Smooth muscle cell (in vitro differentiated cells): ENCODE results near the gene DYNC1H1. TPM values are rescaled to one million over a fixed set of nuclear protein-coding genes. Genes with fewer than 3 reads are reported as not detected.

Experiments
- DNase-seq: peaks from one replicate; lab custom pipeline; 2025; ENCODE audit not compliant: unreplicated experiment; lab: John Stamatoyannopoulos, UW
- H2AFZ ChIP-seq: fragments of 200-600 bp; sonication (generic); 2 replicates; pipeline ENCODE4 v1.6.0; 2016; ENCODE audit warnings: antibody characterized with exemption, low read depth, mild to moderate bottlenecking
- H3F3A ChIP-seq: fragments of 200-600 bp; sonication (generic); 2 replicates; pipeline ENCODE4 v1.6.0; 2017; ENCODE audit warnings: antibody characterized with exemption, low read depth
- H3K27ac ChIP-seq: fragments of 200-600 bp; sonication (generic); 2 replicates; pipeline ENCODE4 v1.5.1; 2016; ENCODE audit warnings: low read depth, mild to moderate bottlenecking
- H3K27me3 ChIP-seq: fragments of 200-600 bp; sonication (generic); 2 replicates; pipeline ENCODE4 v1.6.1; 2016; ENCODE audit warnings: low read depth, mild to moderate bottlenecking
- H3K36me3 ChIP-seq: fragments of 200-600 bp; sonication (generic); 2 replicates; pipeline ENCODE4 v1.5.1; 2016; ENCODE audit warnings: low read depth
- H3K4me1 ChIP-seq: fragments of 200-600 bp; sonication (generic); 2 replicates; pipeline ENCODE4 v1.5.1; 2016; ENCODE audit warnings: low read depth
- H3K4me2 ChIP-seq: fragments of 200-600 bp; sonication (generic); 2 replicates; pipeline ENCODE4 v1.6.0; 2016; ENCODE audit warnings: mild to moderate bottlenecking
- H3K4me3 ChIP-seq: fragments of 200-600 bp; sonication (generic); 2 replicates; pipeline ENCODE4 v1.5.1; 2016; ENCODE audit warnings: mild to moderate bottlenecking
- H3K79me2 ChIP-seq: fragments of 200-600 bp; sonication (generic); 2 replicates; pipeline ENCODE4 v1.6.0; 2016; ENCODE audit warnings: low read depth, mild to moderate bottlenecking
- H3K9ac ChIP-seq: fragments of 200-600 bp; sonication (generic); 2 replicates; pipeline ENCODE4 v1.6.0; 2016; ENCODE audit warnings: low read depth
- H3K9me3 ChIP-seq: fragments of 200-600 bp; sonication (generic); replicated peaks from 2 replicates; pipeline ENCODE4 v1.5.1; 2016; ENCODE audit warnings: low read depth
- H4K20me1 ChIP-seq: fragments of 200-600 bp; sonication (generic); 2 replicates; pipeline ENCODE4 v1.6.0; 2016; ENCODE audit warnings: low read depth
- CTCF ChIP-seq: fragments of 200-600 bp; sonication (generic); IDR thresholded peaks from 2 replicates; pipeline ENCODE4 v1.5.1; 2017; ENCODE audit warnings: borderline replicate concordance, mild to moderate bottlenecking, antibody characterized with exemption; ENCODE audit not compliant: insufficient read depth, poor library complexity, severe bottlenecking
- WGBS: methylation state at CpG from one replicate; pipeline ENCODE4 v1.1.7; 2016; ENCODE audit warnings: low lambda C conversion rate; 5-methylcytosine and 5-hydroxymethylcytosine counted together
- polyA plus RNA-seq: library from polyadenylated mRNA; unstranded; fragments of >200 nt; fragmentation: Nextera tagmentation; extraction: Ambion mirVana; gene quantifications from 2 replicates; pipeline ENCODE4 v1.2.1, GENCODE V29; 2016
- small RNA-seq: library from RNA; depleted of rRNA; stranded (forward); fragments of <200 nt; gene quantifications from one replicate; pipeline ENCODE3, GENCODE V24; 2014
- total RNA-seq: library from RNA; depleted of rRNA; stranded (reverse); fragments of >200 nt; gene quantifications from 2 replicates; pipeline ENCODE4 v1.2.3, GENCODE V29; 2014

Gene DYNC1H1
- total and polyA plus RNA-seq, 2 experiments from 2014 or later: 137 to 399 TPM

GRCh38 chr14:102097441-102098135, 133.2 kb downstream of the DYNC1H1 start:
- TF ChIP-seq CTCF: no peak
- H3K4me2 ChIP-seq: no peak overlapping the region
- no peaks in the 10 kb centered on the region for H3K4me1 ChIP-seq
- WGBS: 55% methylated on average over 7 of the region's 7 CpGs
- DNase-seq: no peak
- H3K9me3 ChIP-seq: no peaks in the 10 kb centered on the region
- H3K36me3 ChIP-seq: no peaks in the 10 kb centered on the region
- H3F3A ChIP-seq: no peaks in the 10 kb centered on the region
- H3K27ac ChIP-seq: no peak overlapping the region
- no peaks in the 10 kb centered on the region for H3K27me3 ChIP-seq
- H3K79me2 ChIP-seq: no peaks in the 10 kb centered on the region
- H3K4me3 ChIP-seq: no peak overlapping the region
- H3K9ac ChIP-seq: no peak overlapping the region
- H4K20me1 ChIP-seq: no peaks in the 10 kb centered on the region
- H2AFZ ChIP-seq: no peak overlapping the region

GRCh38 chr14:102103062-102103695, 138.8 kb downstream of the DYNC1H1 start:
- Histone ChIP-seq H4K20me1 (no peaks in the 10 kb centered on the region), H3K4me1 (no peaks in the 10 kb centered on the region), H3K27ac (no peak overlapping the region), H3K4me2 (no peak overlapping the region), H3K27me3 (no peaks in the 10 kb centered on the region), H2AFZ (no peak overlapping the region), H3K9ac (no peak overlapping the region), H3F3A (no peaks in the 10 kb centered on the region), H3K9me3 (no peaks in the 10 kb centered on the region), H3K4me3 (no peak overlapping the region), H3K79me2 (no peaks in the 10 kb centered on the region), H3K36me3 (no peaks in the 10 kb centered on the region)
- no peak for TF ChIP-seq CTCF
- WGBS: 96% methylated on average over 10 of the region's 10 CpGs
- no peak for DNase-seq

GRCh38 chr14:102105369-102105768, 141.0 kb downstream of the DYNC1H1 start:
- Histone ChIP-seq H3K4me1 (no peaks in the 10 kb centered on the region), H3K9me3 (no peaks in the 10 kb centered on the region), H3K4me2 (no peak overlapping the region), H3K36me3 (no peaks in the 10 kb centered on the region), H3K9ac (no peak overlapping the region), H3K27me3 (no peaks in the 10 kb centered on the region), H3K27ac (no peak overlapping the region), H2AFZ (no peak overlapping the region), H4K20me1 (no peaks in the 10 kb centered on the region), H3K4me3 (no peak overlapping the region), H3F3A (no peaks in the 10 kb centered on the region), H3K79me2 (no peaks in the 10 kb centered on the region)
- TF ChIP-seq CTCF: no peak
- DNase-seq: no peak
- 90% methylated on average over 4 of the region's 4 CpGs for WGBS

Small RNA genes within 50 kb of the gene (small RNA-seq; reads per million reads assigned to genes)
- 0.16 reads per million for gene AL118558.2
- gene RN7SL472P: 0.21 reads per million

Other genes starting within 250 kb of the DYNC1H1 start
- 92.7 and 118 TPM in 2 replicates for gene PPP2R5C, start 202.9 kb upstream of the DYNC1H1 start, total RNA-seq
- 63.6 and 65.6 TPM in 2 replicates for gene PPP2R5C, start 202.9 kb upstream of the DYNC1H1 start, polyA plus RNA-seq
- 436 and 568 TPM in 2 replicates for gene HSP90AA1, start 122.5 kb downstream of the DYNC1H1 start, total RNA-seq
- 353 and 446 TPM in 2 replicates for gene HSP90AA1, start 122.5 kb downstream of the DYNC1H1 start, polyA plus RNA-seq
- 12.0 and 22.8 TPM in 2 replicates for gene WDR20, start 175.3 kb downstream of the DYNC1H1 start, total RNA-seq
- gene WDR20, start 175.3 kb downstream of the DYNC1H1 start, polyA plus RNA-seq: 19.4 and 20.4 TPM in 2 replicates